GM19239 (cell line): Measurements from ENCODE around the gene QSOX2.
"Not testable (repeated sequence)": the region's sequence is repeated elsewhere in the genome, so short reads cannot be mapped to it uniquely, and the experiment has no call there.

Source experiments
- DNase-seq: peaks from one replicate; pipeline ENCODE4 v3.0.0; 2011; ENCODE audit warnings: low spot score; ENCODE audit not compliant: insufficient read length
- FAIRE-seq: peaks from 2 replicates; lab custom pipeline; 2011; peaks lifted over from hg19 to GRCh38; lab: Jason Lieb, UNC

QSOX2 gene

GRCh38 chr9:136240941-136241340, 4.7 kb downstream of the QSOX2 start:
- DNase-seq (no peak), FAIRE-seq (no peak)

GRCh38 chr9:136239983-136240330, 5.7 kb downstream of the QSOX2 start:
- FAIRE-seq (peak; percentile 76), DNase-seq (no peak)

DNA sequence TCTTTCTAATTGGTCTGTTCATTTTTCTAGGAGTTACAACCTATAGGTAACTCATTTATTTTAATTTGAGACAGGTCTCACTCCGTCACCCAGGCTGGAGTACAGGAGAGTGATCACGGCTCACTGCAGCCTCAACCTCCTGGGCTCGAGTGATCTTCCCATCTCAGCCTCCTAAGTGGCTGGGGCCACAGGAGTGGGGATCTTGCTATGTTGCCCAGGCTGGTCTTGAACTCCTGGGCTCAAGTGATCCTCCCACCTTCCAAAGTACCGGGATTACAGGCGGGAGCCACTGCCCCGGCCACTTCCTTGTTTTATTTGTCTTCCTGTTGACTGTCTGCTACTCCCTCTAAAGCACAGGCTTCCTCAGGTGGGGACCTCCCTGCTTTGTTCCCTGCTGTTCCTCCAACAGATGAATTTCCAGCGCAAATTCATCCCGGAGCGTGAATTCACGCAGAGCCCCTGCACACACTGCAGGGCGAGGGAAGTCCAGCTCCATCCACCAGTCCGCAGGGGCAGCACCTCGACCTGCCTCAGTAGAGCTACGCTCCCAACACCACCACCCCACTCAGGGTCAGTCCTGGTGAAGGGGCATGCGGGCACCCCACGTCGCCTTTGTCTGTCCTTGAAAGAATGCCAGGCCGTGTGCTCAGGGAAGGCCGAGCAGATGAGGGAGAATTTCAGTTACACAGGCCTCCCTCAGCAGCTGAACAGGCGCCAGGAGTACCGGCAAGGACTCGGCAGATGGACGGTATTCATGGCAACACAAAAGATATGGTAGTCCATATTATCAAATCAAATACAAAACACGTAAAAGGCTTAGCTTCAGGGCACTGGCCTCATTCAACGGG, 6.3 kb downstream of the QSOX2 start:
- DNase-seq (no peak), FAIRE-seq (no peak)

DNA sequence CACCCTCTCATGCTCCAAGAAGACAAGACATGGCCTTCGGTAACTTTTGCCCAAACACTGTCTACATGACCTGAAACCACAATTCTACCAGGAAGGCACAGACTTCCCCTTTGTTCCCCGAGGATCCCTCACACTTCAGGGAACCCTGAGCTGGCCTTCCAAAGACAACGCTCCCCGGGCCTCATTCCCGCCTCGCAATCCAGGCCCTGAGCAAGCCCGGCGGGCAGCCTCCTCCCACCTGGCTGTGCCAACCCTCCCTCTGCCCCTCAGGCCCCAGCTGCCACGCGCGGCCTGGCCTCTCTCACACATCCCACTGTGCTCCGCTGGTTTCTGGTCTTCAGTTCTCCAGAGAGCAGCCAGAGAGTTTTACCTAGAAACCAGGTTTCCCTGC, 7.3 kb downstream of the QSOX2 start:
- DNase-seq, result no peak
- FAIRE-seq, result no peak

DNA sequence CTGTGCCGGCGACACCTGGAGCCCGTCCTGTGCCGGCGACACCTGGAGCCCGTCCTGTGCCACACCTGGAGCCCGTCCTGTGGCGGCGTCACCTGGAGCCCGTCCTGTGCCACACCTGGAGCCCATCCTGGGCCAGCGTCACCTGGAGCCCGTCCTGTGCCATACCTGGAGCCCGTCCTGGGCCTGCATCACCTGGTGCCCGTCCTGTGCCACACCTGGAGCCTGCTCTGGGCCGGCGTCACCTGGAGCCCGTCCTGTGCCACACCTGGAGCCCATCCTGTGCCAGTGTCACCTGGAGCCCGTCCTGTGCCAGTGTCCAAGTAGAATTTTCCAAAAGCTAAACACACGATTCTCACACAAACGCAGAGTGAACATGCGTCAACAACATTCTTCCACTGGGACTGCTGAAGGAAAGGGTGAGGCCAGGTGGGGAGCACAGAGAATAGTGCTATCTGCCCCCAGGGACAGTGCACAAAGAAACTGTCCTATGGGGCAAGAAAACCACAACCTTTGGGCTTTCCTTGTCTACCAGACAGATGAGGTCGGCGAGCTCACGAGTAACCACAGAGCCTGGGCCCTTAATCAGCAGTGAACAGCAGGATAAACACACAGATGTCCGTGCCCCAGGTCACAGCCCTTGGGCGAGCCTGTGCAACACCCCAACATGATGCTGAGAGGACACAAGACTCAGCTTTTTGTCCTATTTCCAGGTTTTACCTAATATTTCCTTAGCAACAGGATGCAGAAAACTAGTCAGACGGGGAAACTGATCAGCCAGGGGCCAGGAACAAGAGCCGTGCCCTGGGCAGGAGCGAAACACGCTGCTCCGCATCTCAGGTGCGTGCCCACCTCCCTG, 7.9 kb downstream of the QSOX2 start:
- DNase-seq (no peak), FAIRE-seq (no peak)

DNA sequence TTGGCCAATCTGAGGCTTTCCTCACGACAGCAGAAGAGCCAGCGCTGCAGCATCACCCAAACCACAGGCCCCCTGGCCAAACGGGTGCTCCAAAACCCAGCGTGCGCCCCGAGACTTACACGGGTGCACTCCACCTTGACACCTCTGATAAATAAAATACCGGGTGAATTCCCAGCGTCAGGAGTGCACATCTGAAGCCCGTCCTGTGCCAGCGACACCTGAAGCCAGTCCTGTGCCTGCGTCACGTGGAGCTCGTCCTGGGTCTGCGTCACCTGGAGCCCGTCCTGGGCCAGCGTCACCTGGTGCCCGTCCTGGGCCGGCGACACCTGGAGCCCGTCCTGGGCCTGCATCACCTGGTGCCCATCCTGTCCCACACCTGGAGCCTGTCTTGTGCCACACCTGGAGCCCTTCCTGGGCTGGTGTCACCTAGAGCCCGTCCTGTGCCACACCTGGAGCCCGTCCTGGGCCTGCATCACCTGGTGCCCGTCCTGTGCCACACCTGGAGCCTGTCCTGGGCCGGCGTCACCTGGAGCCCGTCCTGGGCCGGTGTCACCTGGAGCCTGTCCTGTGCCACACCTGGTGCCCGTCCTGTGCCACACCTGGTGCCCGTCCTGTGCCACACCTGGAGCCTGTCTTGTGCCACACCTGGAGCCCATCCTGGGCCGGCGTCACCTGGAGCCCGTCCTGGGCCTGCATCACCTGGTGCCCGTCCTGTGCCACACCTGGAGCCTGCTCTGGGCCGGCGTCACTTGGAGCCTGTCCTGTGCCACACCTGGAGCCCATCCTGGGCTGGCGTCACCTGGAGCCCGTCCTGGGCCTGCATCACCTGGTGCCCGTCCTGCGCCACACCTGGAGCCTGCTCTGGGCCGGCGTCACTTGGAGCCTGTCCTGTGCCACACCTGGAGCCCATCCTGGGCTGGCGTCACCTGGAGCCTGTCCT, 8.9 kb downstream of the QSOX2 start:
- not testable (repeated sequence) for FAIRE-seq, DNase-seq

GRCh38 chr9:136235709-136236455, 9.7 kb downstream of the QSOX2 start:
- DNase-seq, result no peak
- no peak for FAIRE-seq

- FAIRE-seq, result no peak
- DNase-seq, result no peak
Observed at GRCh38 chr9:136235171-136235570, 10.4 kb downstream of the QSOX2 start.

DNA sequence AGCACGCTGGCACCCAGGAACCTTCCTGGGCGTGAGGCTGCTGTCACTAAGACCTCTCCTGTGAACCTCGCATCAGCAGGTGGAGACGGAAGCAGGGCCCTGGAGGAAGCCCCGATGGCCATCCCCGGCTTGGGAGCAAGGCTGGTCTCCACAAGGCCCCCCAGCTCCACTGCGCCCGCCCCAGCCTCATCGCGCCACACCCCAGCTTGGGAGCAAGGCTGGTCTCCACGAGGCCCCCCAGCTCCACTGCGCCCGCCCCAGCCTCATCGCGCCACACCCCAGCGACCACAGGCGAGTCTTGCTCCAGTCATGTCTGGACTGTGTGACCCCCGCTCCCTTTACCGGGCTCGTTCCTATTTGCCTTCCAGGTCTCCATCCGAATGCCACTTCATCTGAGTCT, 11.0 kb downstream of the QSOX2 start:
- FAIRE-seq, result no peak
- no peak for DNase-seq

DNA sequence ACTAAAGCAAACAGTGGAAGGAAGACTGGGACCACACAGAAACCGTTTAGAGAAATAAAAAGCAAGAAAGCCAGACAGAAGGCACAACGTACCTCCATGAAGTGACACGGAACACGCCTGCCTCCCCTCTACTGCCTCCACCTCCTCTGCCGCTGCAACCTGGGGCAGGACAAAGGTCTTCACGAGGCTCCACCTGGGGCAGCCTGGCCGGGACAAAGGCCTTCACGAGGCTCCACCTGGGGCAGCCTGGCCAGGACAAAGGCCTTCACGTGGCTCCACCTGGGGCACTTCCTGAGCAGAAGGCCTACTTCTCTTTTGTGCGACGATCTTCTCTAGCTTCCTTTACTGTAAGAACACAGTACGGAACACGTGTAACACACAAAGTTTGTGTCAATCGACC, 11.7 kb downstream of the QSOX2 start:
- DNase-seq (no peak), FAIRE-seq (no peak)

- FAIRE-seq (no peak), DNase-seq (no peak)
Observed at GRCh38 chr9:136233411-136233810, 12.2 kb downstream of the QSOX2 start.

DNA sequence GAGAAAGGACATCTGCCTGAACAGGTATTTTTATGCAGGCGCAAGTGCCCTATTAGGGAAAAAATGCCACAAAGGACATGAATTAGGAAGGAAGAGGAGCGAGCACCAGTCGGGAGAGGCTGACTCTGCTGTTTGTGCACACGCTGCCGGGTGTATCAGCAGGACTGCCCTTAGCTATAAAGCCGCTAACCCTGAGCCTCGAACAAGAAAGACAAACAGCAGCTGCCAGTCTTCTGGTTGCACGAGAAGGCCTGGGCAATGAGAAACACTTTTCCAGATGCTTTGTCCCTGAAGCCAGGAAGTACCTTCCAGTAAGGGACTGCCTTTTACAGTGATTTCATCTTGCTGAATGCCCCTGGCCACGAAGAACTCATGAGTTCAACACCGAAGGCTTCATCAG, 12.6 kb downstream of the QSOX2 start:
- DNase-seq (no peak), FAIRE-seq (no peak)

DNA sequence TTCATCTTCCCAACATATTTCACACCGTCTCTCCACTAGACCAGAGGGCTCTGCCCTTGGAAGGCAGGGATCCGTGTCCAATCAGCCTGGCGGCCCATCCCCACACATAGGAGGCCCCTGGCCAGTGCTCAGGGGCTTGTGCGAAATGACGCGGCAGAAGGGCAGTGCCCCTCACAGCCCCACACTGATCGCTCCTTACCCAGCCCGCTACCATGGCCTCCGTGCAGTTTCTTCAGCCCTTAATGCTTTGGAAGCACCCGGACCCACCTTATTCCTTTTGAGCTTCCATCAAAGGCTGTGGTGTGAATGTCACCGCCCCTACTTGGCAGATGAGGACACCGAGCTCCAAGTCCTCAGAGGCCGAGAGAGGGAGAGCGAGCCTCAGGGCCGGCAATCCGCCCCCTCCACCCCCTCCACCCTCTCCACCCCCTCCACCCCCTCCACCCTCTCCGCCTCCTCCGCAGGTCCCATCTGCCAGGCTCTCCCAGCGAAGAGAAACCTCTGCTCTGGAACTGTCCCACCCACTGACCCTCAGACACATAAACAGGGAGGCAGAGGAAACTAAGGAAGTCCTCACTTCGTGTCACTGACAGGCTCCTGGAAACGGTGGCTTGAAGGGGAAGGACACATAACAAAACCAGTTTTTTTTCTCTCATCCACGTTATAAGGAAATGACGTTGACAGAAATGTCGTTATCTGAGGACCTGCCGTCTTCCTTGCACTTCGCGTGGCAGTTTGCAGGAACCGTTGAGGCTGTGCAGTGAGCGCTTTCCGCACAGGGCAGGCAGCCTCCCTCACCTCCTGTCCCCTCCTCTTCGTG, 13.9 kb downstream of the QSOX2 start:
- no peak for DNase-seq
- FAIRE-seq, result no peak

GRCh38 chr9:136230773-136231172, 14.8 kb downstream of the QSOX2 start:
- FAIRE-seq (no peak), DNase-seq (no peak)

DNA sequence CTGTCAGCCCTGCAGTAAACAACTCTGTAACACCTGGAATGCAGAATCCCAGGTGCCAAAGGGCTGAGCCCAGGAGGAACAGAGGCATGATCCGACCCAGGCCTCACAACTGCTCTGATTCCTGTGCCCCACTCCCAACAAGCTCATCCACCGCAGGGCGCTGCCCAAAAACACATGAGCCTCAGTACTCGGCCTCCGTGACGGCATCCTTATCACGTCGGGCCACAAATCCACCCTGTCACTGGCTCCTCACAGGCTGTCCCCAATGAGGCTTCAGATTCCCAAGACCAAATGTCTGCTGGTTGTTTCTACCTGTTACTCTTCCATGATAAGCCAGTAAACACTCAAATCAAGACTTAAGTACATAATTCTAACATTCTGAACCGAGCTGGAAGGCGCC, 15.2 kb downstream of the QSOX2 start:
- DNase-seq (no peak), FAIRE-seq (no peak)

GRCh38 chr9:136229096-136230065, 16.2 kb downstream of the QSOX2 start:
- FAIRE-seq (no peak), DNase-seq (no peak)

DNA sequence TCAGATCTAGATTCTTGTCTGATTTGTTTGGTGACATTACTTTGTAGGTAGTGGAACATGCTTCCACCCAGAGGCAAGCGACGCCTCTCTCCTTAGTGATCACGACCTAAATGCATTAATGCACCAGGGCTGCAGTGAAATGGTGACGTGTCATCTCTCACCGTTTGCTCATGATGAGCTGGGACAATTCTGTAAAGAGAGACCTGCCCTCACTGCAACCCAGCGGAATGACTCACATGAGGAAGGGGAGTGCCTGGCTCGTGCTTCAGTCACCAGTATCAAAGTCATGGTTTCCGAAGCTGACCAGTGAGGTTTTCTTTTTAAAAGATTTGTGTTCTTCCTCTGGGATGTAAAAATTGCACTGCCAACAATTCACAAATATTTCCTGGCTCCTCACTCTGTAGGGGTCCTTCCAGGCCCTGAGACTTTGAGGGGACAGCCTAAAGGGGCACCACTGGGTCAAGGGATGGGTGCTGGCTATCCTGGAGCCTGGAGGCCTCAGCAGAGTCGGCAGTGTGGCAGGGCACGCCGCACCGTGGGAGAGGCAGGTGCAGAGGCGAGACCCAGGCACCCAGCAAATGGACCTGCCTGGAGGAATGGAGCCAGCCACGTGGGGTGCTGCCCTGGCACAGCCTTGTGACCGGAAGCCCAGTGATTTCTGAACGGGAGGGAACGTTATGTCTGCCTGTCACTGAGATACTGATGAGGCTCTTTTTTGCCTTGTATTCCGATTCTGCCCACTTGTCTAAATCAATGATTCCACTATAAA, 17.3 kb downstream of the QSOX2 start:
- FAIRE-seq, result no peak
- DNase-seq, result no peak
